Peyer's patch (tissue), 4 donors: Measurements from ENCODE around the gene ITPR1.

Experiments used
- POLR2A ChIP-seq, 2 donors: fragments of 450-650 bp; IDR thresholded peaks; one replicate each; pipeline ENCODE4 v1.5.1; 2017; ENCODE audit warnings: antibody characterized with exemption in 2 of 2, mild to moderate bottlenecking in 2 of 2, moderate library complexity in 2 of 2
- TF ChIP-seq, protein P1 (sequence below), 6 experiments: fragments of 450-650 bp in 4 of 6; fragments of 200-600 bp in 2 of 6; sonication (generic) in 1 of 6; IDR thresholded peaks; one replicate each; pipeline ENCODE4 v1.5.1; 2017 to 2019; ENCODE audit warnings: antibody characterized with exemption in 6 of 6, mild to moderate bottlenecking in 3 of 6, moderate library complexity in 1 of 6

DNA sequence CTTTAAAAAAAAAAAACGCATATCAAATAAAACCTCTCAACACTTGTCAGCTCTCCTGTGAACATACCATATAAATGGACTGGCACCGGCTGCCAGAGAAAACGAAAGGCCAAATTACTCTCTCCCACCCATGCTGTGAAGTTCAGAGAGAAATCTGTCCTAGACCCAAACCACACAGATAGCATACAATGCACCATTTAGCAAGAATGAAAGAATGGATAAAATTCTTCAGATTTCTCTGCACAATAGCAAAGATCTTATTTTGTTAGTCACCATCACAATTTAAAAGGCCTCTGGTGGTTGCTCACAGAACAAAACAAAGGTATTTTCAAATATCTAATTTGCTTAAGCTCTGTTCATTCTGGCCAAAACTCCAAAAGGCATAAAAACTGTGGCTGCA lies 392.2 kb downstream of the ITPR1 start:
- no peak for TF ChIP-seq POLR2A (IDR thresholded peaks at IDR 0.05)
- TF ChIP-seq, protein P1, sequence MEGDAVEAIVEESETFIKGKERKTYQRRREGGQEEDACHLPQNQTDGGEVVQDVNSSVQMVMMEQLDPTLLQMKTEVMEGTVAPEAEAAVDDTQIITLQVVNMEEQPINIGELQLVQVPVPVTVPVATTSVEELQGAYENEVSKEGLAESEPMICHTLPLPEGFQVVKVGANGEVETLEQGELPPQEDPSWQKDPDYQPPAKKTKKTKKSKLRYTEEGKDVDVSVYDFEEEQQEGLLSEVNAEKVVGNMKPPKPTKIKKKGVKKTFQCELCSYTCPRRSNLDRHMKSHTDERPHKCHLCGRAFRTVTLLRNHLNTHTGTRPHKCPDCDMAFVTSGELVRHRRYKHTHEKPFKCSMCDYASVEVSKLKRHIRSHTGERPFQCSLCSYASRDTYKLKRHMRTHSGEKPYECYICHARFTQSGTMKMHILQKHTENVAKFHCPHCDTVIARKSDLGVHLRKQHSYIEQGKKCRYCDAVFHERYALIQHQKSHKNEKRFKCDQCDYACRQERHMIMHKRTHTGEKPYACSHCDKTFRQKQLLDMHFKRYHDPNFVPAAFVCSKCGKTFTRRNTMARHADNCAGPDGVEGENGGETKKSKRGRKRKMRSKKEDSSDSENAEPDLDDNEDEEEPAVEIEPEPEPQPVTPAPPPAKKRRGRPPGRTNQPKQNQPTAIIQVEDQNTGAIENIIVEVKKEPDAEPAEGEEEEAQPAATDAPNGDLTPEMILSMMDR (IDR thresholded peaks at IDR 0.05): no peak
